ENCODE data around the gene FAM227B.

DNA sequence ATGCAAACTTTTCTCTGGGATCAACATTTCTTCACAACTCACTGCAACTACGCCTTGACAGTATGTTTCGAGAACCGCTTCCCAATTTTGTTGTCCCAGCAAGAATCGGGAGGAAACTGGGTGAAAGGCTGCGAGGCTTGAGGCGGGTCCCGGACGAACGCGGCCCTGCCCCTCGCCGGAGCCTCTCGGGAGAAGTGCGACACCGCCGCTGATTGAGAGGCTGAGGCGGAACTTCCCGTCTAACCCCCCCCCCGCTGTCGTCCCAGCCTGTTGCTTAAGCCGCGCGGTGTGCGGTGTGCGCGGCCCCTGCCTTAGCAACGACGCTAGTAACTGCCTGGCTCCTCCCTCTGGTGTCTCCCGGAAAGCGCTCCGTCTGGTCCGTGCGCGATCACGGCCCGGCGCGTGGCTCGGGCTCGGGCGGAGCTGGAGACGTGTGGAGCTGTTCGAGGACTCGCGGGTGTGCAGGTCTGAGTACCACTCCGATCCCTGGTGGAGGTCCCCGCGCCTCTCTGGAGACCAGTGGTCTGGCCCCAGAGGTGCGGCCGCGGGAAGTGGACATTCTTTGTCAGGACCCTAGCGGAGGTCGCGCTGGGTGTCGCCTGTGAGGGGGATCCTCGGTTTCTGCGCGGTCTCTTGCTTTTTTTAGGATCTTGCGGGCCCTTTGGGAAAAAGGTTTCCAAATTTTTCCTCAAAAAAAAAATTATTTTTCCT, at the start of gene FAM227B, which contains the start of gene DTWD1:
- TF ChIP-seq, protein P1, sequence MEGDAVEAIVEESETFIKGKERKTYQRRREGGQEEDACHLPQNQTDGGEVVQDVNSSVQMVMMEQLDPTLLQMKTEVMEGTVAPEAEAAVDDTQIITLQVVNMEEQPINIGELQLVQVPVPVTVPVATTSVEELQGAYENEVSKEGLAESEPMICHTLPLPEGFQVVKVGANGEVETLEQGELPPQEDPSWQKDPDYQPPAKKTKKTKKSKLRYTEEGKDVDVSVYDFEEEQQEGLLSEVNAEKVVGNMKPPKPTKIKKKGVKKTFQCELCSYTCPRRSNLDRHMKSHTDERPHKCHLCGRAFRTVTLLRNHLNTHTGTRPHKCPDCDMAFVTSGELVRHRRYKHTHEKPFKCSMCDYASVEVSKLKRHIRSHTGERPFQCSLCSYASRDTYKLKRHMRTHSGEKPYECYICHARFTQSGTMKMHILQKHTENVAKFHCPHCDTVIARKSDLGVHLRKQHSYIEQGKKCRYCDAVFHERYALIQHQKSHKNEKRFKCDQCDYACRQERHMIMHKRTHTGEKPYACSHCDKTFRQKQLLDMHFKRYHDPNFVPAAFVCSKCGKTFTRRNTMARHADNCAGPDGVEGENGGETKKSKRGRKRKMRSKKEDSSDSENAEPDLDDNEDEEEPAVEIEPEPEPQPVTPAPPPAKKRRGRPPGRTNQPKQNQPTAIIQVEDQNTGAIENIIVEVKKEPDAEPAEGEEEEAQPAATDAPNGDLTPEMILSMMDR (optimal IDR thresholded peaks at IDR 0.05 in 1 of 3, IDR thresholded peaks at IDR 0.05 in 1 of 3, conservative IDR thresholded peaks at IDR 0.05 in 1 of 3; ENCODE audit: extremely low read depth in 1 of 3, insufficient read depth in 2 of 3, low read length in 3 of 3), result peak in 1 of 3 experiments; percentile 9
- TF ChIP-seq EZH2 (IDR thresholded peaks at IDR 0.05; ENCODE audit: low read length), result no peak
